Measurements from ENCODE around the gene DEDD2. TPM values are rescaled to one million over a fixed set of nuclear protein-coding genes. Genes with fewer than 3 reads are reported as not detected.
A peak's percentile ranks its signal among the peaks of the same experiment; 100 is the strongest.

DEDD2 gene
- polyA plus RNA-seq, 1 donor, result 20.2 TPM

DNA sequence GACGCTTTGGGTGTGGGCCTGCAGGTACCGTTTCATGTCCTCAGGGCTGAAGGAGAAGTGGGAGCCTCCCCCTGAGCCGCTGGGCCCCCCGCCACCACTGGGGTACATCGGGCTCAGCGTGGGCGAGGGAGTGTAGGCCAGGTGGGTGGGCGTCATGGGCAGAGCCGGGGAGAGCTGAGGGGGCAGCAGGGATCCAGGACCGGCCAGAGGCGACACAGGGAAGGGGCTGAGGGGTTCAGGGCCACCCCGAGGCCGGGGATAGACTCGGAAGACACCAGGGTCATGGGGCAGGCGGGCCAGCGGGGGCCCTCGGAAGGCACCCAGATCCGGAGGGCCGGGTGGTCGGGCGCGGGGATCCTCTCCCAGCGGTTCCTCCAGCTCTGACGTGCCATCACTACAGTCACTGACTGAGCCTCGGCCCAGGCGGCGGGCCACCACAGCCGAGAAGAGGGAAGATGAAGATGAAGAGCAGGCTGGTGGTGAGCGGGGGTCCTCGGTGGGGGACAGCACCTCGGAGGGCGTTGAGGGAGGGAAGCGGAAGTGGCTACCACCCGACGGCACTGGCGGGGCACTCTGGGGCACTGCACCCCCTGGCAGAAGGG lies 31.8 kb upstream of the DEDD2 start:
- DNase-seq, result no peak

DNA sequence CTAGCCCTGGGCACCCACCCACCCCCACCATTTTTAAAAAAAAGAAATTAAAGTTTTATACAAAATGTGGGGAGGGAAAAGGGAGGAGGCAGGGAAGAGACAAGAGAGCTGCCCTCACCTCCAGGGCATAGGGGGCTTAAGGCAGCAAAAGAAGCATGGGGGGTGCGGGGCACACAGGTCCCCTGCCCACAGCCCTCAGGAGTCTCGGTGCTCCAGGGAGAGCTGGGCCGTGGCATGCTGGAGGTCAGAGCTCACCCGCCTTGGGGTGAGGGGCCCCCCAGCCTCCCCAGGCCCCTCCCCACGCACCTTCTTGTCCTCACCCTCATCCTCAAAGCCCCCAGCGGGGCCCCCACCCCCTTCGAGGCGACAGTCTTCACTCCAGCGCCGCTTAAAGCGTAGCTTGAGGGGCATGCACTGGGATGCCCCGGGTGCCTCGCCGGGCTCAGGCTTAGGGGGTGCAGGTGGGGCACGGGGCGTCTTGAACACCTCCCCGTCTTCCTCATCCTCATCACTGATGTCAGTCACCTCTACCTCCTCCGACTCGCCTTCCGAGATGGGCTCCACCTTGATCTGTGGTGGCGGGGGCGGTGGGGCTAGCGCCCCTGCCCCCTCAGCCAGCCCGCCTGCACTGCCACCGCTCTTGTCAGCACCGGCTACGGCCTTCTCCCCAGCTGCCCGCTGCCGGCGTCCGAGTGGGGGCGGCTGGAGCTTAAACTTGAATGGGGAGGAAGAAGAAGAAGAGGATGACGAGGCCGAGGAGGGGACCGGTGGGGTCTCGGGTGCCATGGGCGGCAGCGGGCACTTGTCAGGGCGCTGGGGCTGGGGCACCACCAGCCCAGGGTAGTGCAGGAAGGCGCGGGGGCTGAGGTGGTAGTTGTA lies 31.0 kb upstream of the DEDD2 start:
- DNase-seq, result no peak

DNA sequence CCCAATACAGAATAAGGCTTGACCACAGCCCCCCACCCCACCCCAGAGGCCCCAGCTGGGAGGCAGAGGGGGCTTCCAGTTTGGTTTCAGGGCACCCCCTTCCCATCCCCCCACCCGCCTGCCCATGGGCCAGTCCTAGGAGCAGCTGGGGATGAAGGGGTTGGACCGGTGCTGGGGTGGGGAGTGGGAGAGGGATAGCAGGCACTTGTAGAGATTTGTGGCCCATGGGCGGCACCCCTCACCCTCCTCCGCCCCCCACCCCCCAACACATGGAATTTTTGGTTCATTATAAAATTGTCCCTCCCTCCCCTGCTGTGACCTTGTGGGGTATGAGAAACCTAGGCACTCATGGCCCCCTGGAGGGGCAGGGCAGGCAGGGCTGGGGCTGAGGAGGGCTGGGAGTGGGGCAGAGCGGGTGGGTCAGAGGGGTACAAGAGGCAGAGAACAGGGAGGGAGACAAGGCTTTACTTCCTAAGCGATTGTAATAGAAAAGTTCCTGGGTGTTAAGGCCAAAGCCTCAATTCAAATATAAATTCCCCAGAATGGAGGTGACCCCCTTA lies 30.2 kb upstream of the DEDD2 start:
- DNase-seq, result no peak

DNA sequence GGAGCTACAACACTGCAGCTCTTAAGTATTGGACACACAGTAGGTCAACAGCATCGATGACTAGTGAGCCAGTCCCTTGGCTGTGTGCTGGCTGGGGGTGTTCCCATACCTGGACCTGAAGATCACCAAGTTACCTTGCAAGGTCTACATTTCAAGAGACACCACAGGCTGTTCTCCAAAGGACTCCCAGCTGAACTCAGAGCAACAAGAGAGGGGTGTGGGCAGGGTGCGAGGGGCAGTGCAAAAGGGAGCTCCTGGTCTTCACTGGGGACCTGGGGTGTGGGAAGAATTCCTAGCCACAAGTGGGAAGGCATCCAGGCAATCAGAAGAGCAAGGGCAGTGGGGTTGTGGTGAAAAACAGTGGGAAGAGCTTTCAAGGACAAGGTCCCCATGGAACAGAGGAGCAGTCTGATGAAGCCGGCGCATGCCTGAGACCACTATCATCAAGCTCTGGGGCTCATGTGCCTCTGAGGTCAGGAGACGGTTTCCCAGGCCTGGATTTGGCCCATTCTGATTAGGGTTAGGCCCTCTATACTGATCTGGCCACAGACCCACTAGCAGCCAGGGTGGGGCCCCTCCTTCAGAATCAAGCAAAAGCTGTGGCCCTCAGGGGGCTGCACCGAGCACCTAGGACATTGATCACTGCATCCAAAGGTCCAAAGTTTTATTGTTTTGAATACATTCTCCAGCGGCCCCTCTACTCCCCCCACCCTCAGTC lies 29.6 kb upstream of the DEDD2 start:
- DNase-seq, result no peak

DNA sequence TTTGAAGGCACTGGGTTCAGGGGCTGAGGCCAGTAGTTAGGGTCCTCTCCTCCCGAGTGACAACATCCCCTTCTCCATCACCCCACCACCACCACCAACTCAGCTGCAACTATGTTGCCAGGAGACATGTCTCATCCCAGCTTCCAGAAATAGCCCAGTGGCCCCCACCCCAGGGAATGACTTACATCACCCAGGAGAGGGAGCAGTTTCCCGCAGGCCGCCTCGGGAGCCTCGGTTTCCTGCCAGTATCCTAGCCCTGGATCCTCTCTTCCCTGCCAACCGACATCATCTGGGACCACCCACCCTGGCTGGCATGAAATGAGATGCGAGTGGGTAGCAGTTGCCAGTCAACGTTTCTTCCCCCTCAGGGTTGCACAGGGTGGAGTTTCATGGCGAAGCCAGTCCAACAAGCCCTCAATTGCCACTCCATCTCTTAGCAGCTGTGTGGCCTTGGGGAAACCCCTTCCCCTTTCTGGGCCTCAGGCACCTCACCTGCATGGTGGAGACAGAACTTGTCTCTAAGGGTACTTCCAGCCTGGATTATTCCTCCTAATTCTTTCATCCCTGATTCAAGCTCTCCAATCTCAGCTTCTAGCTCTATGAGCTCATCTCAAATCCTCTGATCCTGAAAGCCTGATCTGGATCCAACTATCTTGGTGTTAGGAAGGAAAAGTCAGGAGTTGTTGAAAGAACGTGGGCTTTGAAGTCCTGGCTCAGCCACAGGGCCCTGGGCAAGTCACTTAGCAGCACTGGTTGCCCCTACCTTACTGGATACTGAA lies 28.9 kb upstream of the DEDD2 start:
- no peak for DNase-seq

DNA sequence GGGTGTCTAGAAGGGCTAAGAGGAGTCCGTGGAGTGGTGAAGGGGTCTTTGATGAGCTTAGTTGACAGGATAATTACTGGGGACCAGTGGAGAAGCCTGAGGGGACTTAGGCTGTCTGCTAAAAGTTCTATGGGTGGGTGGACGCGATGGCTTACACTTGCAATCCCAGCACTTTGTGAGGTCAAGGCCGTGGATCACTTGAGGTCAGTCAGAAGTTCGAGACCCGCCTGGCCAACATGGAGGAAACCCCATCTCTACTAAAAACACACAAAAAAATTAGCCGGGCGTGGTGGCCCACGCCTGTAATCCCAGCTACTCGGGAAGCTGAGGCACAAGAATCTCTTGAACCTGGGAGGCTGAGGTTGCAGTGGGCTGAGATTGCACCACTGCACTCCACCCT lies 27.8 kb upstream of the DEDD2 start:
- no peak for DNase-seq

DNA sequence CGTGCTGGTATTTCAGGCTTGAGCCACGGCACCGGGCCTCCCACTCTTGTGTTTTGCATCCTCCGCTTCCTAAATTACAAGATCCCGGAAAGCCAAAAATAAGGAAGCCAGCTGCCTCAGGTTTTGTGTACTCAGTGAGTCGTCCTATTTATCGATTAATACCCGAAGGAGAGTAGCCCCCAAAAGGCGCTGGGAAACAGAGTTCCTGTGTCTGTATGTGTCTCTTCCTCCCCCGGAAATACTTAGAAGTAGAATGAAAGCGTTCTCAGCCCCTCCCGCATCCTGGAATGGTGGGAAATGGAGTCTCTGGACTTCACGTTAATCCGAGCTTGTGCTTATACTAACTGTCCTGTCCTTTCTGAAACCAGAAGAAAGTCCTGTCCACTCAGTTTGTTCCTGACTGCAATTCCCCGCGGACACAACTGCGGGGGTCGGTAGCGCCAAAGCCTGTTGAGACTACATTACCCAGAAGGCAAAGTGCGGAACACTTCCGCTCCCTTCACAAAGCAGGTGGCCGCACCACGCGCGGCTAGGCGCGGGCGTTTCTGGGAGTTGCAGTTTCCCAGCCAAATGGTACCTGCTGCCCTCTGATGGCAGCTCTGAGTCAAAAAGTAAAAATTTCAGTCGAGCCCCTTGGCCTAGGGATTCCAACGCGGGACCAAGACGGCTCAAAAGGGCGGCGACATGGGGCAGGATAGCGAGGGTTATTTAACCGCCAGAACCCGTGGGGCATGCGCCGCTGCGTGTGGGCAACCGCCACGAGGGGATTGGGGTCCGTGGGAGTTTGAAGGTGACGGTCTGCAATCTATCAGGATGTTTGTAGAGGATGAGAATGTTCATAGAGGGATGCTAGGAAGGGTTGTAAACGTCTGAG lies 27.1 kb upstream of the DEDD2 start:
- DNase-seq, result peak; percentile 94

DNA sequence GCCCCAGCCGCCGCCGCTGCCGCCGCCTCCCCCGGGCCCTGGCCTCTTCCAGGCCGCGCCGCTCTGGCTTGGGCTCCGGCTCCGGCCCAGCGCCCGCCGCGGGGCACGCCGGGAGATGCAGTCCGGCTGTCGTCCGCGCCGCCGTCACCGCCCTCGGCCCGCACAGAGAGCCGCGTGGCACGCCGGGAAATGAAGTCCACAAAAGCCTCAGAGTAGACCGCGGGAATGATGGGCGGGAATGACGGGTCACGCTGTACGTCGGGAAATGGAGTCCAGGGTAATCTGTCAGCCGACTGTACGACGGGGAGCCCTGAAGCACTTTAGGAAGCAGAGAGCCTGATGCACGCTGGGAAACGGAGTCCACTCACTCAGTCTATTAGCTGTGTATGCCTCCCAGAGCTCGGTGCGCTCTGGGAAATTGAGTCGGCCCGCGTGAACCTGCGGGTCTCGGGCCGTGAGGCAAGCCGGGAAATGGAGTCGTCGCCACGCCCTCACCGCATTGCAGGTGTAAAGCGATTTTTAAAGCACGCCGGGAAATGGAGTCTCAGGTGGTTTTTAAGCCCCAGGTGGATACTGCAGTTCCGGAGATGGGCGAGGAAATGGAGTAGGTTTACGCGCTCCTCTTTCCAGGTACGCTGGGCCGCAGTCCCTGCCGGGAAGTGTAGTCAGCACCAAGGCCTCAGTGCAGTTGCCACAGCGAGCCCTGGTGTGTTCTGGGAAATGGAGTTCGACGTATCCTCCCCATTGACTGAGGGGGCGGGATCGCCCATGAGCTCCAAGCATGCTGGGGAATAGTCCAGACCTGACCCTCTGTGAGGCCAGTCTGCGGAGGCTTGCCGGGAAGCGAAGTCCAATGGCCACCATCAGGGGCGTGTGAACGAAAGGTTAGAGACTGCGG lies 25.3 kb upstream of the DEDD2 start, which contains the start of gene GSK3A:
TSS of gene GSK3A (minus strand) at position 91 of the 898 bp plus-strand sequence. CDS start 137 bp downstream, outside the sequence.
- peak; percentile 99 for DNase-seq

DNA sequence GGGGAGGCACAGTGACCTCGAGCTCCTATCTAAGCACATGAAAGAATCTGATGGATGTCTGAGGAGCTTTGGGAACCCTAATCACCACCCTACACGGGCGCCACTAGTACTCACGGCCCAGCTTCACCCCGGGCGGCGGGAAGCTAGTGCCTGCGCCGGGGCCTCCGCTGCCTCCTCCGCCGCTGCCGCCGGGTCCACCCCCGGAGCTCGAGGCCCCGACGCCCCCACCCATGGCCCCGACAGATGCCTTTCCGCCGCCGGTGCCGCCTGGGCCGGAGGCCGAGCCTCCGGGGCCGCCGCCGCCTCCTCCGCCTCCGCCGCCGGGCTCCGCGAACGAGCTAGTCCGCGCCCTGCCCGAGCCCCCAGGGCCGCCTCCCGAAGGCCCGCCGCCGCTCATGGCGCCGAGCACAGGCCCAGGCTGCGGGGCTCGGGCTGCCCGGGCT lies 24.6 kb upstream of the DEDD2 start:
- no peak for DNase-seq

DNA sequence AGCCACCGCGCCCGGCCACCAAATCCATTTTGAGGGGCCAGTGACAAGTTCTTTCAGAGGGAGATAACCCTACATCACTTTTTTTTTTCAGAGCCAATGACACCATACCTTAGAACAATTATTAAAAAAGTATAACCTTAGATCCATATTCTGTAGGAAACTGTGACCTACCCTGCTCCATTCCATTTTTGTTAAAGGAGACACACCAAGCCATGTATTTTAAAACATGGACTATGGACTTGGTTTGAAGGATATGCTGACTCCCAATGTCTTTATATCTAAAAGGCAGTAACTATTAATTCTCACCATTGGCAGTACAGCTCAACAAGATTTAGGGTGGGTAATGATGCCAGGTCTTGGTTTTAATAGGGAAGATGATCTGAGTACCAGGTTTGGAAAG lies 23.8 kb upstream of the DEDD2 start:
- no peak for DNase-seq

DNA sequence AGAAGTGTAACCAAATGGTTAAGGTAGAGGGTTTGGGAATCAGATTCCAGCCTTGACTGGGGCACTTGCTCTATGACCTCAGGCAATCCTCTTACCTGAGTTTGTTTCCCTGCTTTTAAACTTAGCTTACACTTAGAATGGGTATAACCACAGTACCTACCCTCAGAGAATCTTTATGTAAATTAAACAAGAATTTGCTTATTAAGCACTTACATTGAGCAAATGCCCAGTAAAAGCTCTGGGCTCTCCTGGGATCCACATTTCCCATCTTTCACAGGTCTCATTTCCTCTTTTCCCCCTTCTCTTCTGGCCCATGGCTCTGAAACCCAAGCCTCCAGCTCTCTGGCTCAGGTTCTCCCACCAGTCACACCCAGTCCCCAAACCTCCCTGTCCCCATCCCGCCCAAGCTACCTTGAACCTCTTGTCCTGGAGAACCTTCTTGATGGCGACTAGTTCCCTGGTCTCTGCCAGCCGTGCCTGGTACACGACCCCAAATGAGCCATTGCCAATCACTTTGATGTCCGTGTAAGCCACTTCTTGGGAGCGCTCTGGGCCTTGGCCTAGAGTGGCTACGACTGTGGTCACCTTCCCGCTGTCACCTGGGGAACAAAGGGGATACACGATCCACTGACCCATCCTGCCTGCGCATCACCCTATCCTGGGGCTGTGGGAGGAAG lies 22.2 kb upstream of the DEDD2 start:
- DNase-seq, result no peak

DNA sequence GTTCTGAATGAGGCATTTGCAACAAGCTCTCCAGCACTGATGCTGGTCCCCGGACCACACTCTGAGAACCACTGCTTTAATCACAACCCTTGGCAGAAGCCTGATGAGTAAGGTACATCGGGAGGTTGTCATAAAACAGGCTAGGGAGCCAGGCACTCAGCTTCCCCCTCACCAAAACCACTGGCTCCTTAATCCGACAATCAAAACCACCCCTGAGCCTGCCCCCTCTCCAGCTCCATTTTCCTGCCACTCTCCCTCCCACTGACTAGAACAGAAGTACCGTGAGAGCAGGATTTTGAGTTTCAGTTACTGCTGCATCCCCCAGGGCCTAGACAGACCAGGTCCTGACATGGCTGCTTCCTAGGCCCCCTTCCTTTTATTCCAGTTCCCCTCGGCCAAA lies 17.7 kb upstream of the DEDD2 start:
- no peak for DNase-seq

DNA sequence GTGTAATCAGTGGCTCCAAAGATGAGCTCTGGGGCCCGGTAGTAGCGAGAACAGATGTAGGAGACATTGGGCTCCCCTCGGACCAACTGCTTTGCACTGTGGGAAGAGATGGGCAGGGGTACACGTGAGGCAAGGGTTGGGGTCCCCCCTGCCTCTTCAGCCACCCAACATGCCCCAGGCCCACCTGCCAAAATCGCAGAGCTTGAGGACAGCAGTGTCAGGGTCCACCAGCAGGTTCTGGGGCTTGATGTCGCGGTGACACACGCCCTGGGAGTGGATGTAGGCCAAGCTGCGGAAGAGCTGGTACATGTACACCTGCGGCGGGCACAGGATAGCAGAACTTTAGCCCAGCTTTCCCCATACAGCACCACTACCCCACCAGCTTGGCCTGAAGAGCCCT lies 16.9 kb upstream of the DEDD2 start:
- DNase-seq, result no peak

DNA sequence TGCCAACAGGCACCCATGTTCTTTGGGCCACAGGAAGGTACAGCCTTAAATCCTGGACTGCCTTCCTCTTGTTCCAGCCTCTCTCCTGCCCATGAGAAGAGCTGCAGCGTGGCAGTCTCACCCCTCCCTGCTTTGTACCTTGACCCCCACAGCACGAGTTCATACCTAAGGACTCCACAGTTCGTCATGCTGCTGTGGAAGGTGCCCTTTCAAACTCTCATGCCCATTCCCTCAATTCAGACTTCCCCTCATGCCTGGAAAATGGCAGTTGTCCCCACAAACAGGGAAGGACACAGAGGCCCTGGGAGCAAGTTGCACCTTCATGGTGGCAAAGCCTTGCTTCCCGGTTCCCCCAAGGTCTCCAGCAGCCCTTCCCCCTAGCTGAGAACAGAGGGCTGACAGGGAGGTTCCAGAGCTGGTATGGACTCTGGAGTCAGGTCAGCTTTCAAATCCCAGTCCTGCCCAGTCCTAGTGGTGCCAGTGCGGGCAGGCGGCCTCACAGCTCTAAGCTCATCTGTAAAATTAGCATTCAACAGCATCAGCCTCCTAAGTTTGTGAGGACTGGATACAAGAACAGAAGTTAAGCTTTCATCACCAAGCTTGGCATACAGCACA lies 16.3 kb upstream of the DEDD2 start:
- DNase-seq, result no peak

DNA sequence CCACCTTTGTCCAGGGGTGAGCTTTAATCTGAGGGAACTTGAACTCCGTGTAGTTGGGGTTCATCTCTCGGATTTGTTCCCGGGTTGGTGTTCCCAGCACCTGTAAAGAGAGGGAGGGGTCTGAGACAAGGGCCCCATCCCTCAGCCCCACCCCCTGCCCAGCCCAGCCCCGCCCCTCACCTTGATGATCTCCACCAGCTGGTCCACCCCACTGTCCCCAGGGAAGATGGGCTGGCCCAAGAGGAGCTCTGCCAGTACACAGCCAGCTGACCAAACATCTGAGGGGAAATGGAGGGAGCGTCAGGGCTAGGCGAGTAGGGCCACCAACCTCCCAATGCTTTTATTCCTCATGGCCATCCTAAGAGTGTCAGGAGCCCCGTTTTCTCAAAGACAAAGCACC lies 15.6 kb upstream of the DEDD2 start:
- DNase-seq, result no peak

DNA sequence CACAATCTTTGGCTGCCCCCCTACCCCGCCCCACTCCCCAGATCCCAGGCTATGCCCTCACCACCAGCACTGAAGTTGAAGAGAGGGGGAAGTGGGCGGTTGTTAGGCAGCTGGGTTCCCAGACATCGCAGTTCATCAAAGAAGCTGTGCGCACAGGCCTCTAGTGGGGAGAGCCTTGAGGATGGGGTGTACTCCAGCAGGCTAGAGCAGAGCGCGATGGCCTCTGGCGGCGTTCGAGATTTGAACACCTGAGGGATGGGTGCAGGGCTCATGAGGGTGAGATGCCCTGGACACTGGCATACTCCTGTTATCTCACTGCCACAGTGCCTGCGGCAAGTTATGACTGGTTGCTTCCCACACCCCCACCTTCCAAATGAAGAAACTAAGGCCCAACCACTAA lies 15.0 kb upstream of the DEDD2 start:
- no peak for DNase-seq

DNA sequence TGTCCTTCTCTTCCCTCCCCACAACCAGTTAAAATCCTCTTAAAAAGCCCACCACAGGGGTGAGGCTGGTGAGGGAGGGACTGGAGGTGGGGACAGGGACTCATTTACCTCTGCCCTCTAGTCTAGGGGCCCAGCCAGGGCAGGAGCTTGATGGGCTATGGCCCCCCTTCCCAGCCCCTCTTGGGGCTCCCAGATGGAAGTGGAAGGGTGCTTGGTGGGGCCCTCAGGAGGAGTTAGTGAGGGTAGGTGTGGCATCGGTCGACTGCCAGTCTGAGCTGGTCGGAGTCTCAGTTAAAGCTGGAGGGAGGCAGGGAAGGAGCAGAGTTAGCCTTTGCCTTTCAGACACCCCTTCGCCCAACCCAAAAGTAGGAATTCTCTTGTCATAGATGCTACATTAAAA lies 13.1 kb upstream of the DEDD2 start:
- no peak for DNase-seq

DNA sequence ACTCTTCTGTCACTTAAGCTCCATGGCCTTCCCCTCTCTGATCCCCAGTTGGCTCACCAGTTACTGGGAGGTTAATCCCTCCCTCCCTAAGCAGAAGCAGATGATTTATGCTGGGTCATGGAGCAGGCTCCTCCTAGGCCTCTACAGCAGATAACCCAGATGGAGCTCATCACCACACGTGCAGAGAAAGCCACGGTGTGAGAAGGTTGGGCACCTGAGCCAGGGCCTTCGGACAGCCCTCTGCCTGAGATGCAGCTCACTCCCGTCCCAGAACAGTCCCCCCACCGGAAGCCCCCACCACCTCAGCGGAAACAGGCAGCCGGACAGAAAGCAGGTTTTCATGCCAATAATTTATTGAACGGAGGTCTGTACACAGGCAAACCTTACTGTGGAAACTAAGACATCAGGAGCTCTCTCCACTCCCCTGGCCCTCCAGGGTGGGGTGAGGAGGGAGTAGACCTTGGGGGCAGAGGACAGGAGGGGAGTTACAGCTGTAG lies 12.4 kb upstream of the DEDD2 start:
- no peak for DNase-seq
